Esophagus (tissue), 2 donors: ENCODE data around the gene PDK2. TPM values are rescaled to one million over a fixed set of nuclear protein-coding genes. Genes with fewer than 3 reads are reported as not detected.

ENCODE experiments used
- H3K27ac ChIP-seq, 2 donors: one replicate each; pipeline ENCODE4 v1.5.1; 2013; ENCODE audit warnings: low read depth in 2 of 2, mild to moderate bottlenecking in 2 of 2, inconsistent platforms in 1 of 2, low read length in 1 of 2, moderate library complexity in 1 of 2
- H3K27me3 ChIP-seq, 2 donors: one replicate each; pipeline ENCODE4 v1.6.1; 2013; ENCODE audit warnings: low read length in 2 of 2, control low read depth in 1 of 2, mild to moderate bottlenecking in 1 of 2; ENCODE audit not compliant: insufficient read depth in 2 of 2, control insufficient read depth in 1 of 2
- H3K36me3 ChIP-seq, 2 donors: one replicate each; pipeline ENCODE4 v1.6.1; 2013; ENCODE audit warnings: low read length in 1 of 2; ENCODE audit not compliant: control insufficient read depth in 2 of 2, insufficient read depth in 2 of 2
- H3K4me1 ChIP-seq, 2 donors: one replicate each; pipeline ENCODE4 v1.6.1; 2013; ENCODE audit warnings: low read length in 1 of 2; ENCODE audit not compliant: control insufficient read depth in 2 of 2, insufficient read depth in 2 of 2
- H3K4me3 ChIP-seq, 2 donors: one replicate each; pipeline ENCODE4 v1.5.1; 2013; ENCODE audit warnings: low read length in 2 of 2, mild to moderate bottlenecking in 2 of 2, low read depth in 1 of 2, moderate library complexity in 1 of 2
- H3K9me3 ChIP-seq, 2 donors: one replicate each; pipeline ENCODE4 v1.6.1; 2013; ENCODE audit warnings: mild to moderate bottlenecking in 2 of 2, low read depth in 1 of 2, low read length in 1 of 2, moderate library complexity in 1 of 2; ENCODE audit not compliant: control insufficient read depth in 2 of 2, insufficient read depth in 1 of 2
- WGBS, 2 donors: extraction: QIAGEN DNeasy Blood & Tissue Kit; methylation state at CpG; one replicate each; pipeline ENCODE4 v1.1.7; 2013; 5-methylcytosine and 5-hydroxymethylcytosine counted together
- polyA plus RNA-seq, 2 donors: library from polyadenylated mRNA; stranded (reverse); fragments of 200-250 nt; gene quantifications; one replicate each; pipeline ENCODE4 v1.2.3, GENCODE V29; 2013
- donor health status: healthy with polysubstance abuse.
- donor health status: Bipolar disorder and iron deficiency.

Gene PDK2
- polyA plus RNA-seq, 2 donors: 12.1 to 13.5 TPM

GRCh38 chr17:50064253-50065001, 30.7 kb upstream of the PDK2 start:
- Histone ChIP-seq H3K4me3 (no peak overlapping the region), H3K9me3 (no peaks in the 10 kb centered on the region), H3K4me1 (peaks cover 21 to 34% of the 10 kb centered on the region in 2 donors), H3K27me3 (no peaks in the 10 kb centered on the region), H3K36me3 (peaks cover 5 to 7% of the 10 kb centered on the region in 2 donors), H3K27ac (peak overlapping the region; percentile 82 to 91)
- 38 to 66% methylated on average over 20 of the region's 20 CpGs for WGBS, 2 donors

GRCh38 chr17:50065056-50065455, 30.1 kb upstream of the PDK2 start:
- Histone ChIP-seq H3K36me3 (peaks cover 5 to 11% of the 10 kb centered on the region in 2 donors), H3K27ac (peak overlapping the region; percentile 82 to 91), H3K27me3 (no peaks in the 10 kb centered on the region), H3K4me1 (peaks cover 21 to 31% of the 10 kb centered on the region in 2 donors), H3K9me3 (no peaks in the 10 kb centered on the region), H3K4me3 (no peak overlapping the region)
- 31 to 50% methylated on average over 3 of the region's 3 CpGs for WGBS, 2 donors

- WGBS, 2 donors: 96 to 99% methylated on average over 2 of the region's 2 CpGs
Measured at GRCh38 chr17:50066995-50067394, 28.2 kb upstream of the PDK2 start.

GRCh38 chr17:50067996-50068395, 27.2 kb upstream of the PDK2 start:
- H3K27me3 ChIP-seq: no peaks in the 10 kb centered on the region
- peaks cover 0 to 8% of the 10 kb centered on the region in 2 donors for H3K9me3 ChIP-seq
- 91 to 92% methylated on average over 13 of the region's 13 CpGs for WGBS, 2 donors
- H3K4me3 ChIP-seq: no peak overlapping the region
- peaks cover 5 to 29% of the 10 kb centered on the region in 2 donors for H3K36me3 ChIP-seq
- H3K27ac ChIP-seq: no peak overlapping the region
- peaks cover 9 to 11% of the 10 kb centered on the region in 2 donors for H3K4me1 ChIP-seq

More at GRCh38 chr17:50066995-50067394, 28.2 kb upstream of the PDK2 start:
- H3K4me1 ChIP-seq: peaks cover 13 to 20% of the 10 kb centered on the region in 2 donors
- H3K27ac ChIP-seq: no peak overlapping the region
- H3K27me3 ChIP-seq: no peaks in the 10 kb centered on the region
- H3K9me3 ChIP-seq: peaks cover 0 to 8% of the 10 kb centered on the region in 2 donors
- H3K36me3 ChIP-seq: peaks cover 5 to 27% of the 10 kb centered on the region in 2 donors
- no peak overlapping the region for H3K4me3 ChIP-seq

GRCh38 chr17:50070908-50071680, 24.1 kb upstream of the PDK2 start:
- Histone ChIP-seq H3K36me3 (peaks cover 12 to 47% of the 10 kb centered on the region in 2 donors), H3K4me1 (no peaks in the 10 kb centered on the region)
- 72 to 78% methylated on average over 16 of the region's 16 CpGs for WGBS, 2 donors

GRCh38 chr17:50071692-50072091, 23.5 kb upstream of the PDK2 start:
- H3K36me3 ChIP-seq: peaks cover 12 to 49% of the 10 kb centered on the region in 2 donors
- H3K27me3 ChIP-seq: no peaks in the 10 kb centered on the region
- no peaks in the 10 kb centered on the region for H3K4me1 ChIP-seq
- H3K4me3 ChIP-seq: no peak overlapping the region
- peaks cover 0 to 8% of the 10 kb centered on the region in 2 donors for H3K9me3 ChIP-seq
- 78 to 95% methylated on average over 4 to 6 of the region's 6 CpGs for WGBS, 2 donors
- no peak overlapping the region for H3K27ac ChIP-seq

More at GRCh38 chr17:50070908-50071680, 24.1 kb upstream of the PDK2 start:
- peaks cover 0 to 8% of the 10 kb centered on the region in 2 donors for H3K9me3 ChIP-seq
- no peak overlapping the region for H3K4me3 ChIP-seq
- H3K27ac ChIP-seq: no peak overlapping the region
- no peaks in the 10 kb centered on the region for H3K27me3 ChIP-seq

GRCh38 chr17:50072130-50072529, 23.0 kb upstream of the PDK2 start:
- no peaks in the 10 kb centered on the region for H3K27me3 ChIP-seq
- H3K4me3 ChIP-seq: no peak overlapping the region
- H3K4me1 ChIP-seq: no peaks in the 10 kb centered on the region
- 81 to 82% methylated on average over 3 of the region's 3 CpGs for WGBS, 2 donors
- H3K36me3 ChIP-seq: peaks cover 15 to 51% of the 10 kb centered on the region in 2 donors
- peaks cover 0 to 8% of the 10 kb centered on the region in 2 donors for H3K9me3 ChIP-seq
- no peak overlapping the region for H3K27ac ChIP-seq

- Histone ChIP-seq H3K4me1 (no peaks in the 10 kb centered on the region), H3K27ac (no peak overlapping the region), H3K36me3 (peaks cover 18 to 57% of the 10 kb centered on the region in 2 donors), H3K4me3 (no peak overlapping the region), H3K9me3 (peaks cover 0 to 8% of the 10 kb centered on the region in 2 donors), H3K27me3 (no peaks in the 10 kb centered on the region)
- 85 to 92% methylated on average over 1 of the region's 1 CpG for WGBS, 2 donors
Measured at GRCh38 chr17:50072925-50073324, 22.2 kb upstream of the PDK2 start.

GRCh38 chr17:50074227-50074626, 20.9 kb upstream of the PDK2 start:
- Histone ChIP-seq H3K4me3 (no peak overlapping the region), H3K27ac (no peak overlapping the region), H3K36me3 (peaks cover 14 to 61% of the 10 kb centered on the region in 2 donors), H3K27me3 (no peaks in the 10 kb centered on the region), H3K4me1 (no peaks in the 10 kb centered on the region), H3K9me3 (peaks cover 0 to 8% of the 10 kb centered on the region in 2 donors)
- WGBS, 2 donors: 91 to 95% methylated on average over 6 of the region's 6 CpGs
